Urinary bladder (tissue), 2 donors: ENCODE data around the gene VSTM4. TPM values are rescaled to one million over a fixed set of nuclear protein-coding genes. Genes with fewer than 3 reads are reported as not detected.

ENCODE experiments used
- polyA plus RNA-seq: library from polyadenylated mRNA; stranded (reverse); fragments of 200-250 nt; gene quantifications from one replicate; pipeline ENCODE4 v1.2.3, GENCODE V29; 2013
- small RNA-seq: library from RNA; depleted of rRNA; stranded (forward); fragments of <200 nt; gene quantifications from one replicate; pipeline ENCODE3, GENCODE V24; 2014
- total RNA-seq: library from RNA; depleted of rRNA; stranded (reverse); fragments of >200 nt; gene quantifications from one replicate; pipeline ENCODE4 v1.2.3, GENCODE V29; 2014
- donor health status: healthy.

Gene VSTM4
- total and polyA plus RNA-seq, 2 donors = 18.7 to 60.2 TPM

Small RNA genes within 50 kb of the gene (small RNA-seq; reads per million reads assigned to genes)
- gene MIR4294 = not detected

Other genes starting within 250 kb of the VSTM4 start
- 0.32 TPM for gene LRRC18, start 175.7 kb downstream of the VSTM4 start, total RNA-seq
- 0.47 TPM for gene LRRC18, start 175.7 kb downstream of the VSTM4 start, polyA plus RNA-seq
- not detected for gene FAM170B, start 18.5 kb upstream of the VSTM4 start, total RNA-seq
- gene FAM170B, start 18.5 kb upstream of the VSTM4 start, polyA plus RNA-seq = not detected
- 14.4 TPM for gene TMEM273, start 72.9 kb upstream of the VSTM4 start, total RNA-seq
- gene TMEM273, start 72.9 kb upstream of the VSTM4 start, polyA plus RNA-seq = 27.3 TPM
- 0.37 TPM for gene C10orf71, start 183.6 kb upstream of the VSTM4 start, total RNA-seq
- not detected for gene C10orf71, start 183.6 kb upstream of the VSTM4 start, polyA plus RNA-seq